GM12864 (cell line): Measurements from ENCODE around the gene RPS8.
"Not testable (repeated sequence)": the region's sequence is repeated elsewhere in the genome, so short reads cannot be mapped to it uniquely, and the experiment has no call there.

ENCODE experiments used
- DNase-seq: peaks from one replicate; pipeline ENCODE4 v3.0.0-alpha.2; 2011; ENCODE audit warnings: low read depth
- H3K4me3 ChIP-seq: 2 replicates; pipeline ENCODE4 v1.5.1; 2011; ENCODE audit warnings: mild to moderate bottlenecking, low read depth, low read length, control low read depth
- TF ChIP-seq, protein P1 (sequence below): IDR thresholded peaks from 2 replicates; pipeline ENCODE4 v1.5.1; 2011; ENCODE audit warnings: low read depth, mild to moderate bottlenecking, moderate library complexity, low read length, control low read depth, inconsistent platforms; ENCODE audit errors: missing control alignments

Gene RPS8

GRCh38 chr1:44787506-44787905 lies 12.2 kb downstream of the RPS8 start:
- no peak for DNase-seq
- TF ChIP-seq, protein P1, sequence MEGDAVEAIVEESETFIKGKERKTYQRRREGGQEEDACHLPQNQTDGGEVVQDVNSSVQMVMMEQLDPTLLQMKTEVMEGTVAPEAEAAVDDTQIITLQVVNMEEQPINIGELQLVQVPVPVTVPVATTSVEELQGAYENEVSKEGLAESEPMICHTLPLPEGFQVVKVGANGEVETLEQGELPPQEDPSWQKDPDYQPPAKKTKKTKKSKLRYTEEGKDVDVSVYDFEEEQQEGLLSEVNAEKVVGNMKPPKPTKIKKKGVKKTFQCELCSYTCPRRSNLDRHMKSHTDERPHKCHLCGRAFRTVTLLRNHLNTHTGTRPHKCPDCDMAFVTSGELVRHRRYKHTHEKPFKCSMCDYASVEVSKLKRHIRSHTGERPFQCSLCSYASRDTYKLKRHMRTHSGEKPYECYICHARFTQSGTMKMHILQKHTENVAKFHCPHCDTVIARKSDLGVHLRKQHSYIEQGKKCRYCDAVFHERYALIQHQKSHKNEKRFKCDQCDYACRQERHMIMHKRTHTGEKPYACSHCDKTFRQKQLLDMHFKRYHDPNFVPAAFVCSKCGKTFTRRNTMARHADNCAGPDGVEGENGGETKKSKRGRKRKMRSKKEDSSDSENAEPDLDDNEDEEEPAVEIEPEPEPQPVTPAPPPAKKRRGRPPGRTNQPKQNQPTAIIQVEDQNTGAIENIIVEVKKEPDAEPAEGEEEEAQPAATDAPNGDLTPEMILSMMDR = no peak
- no peak overlapping the region for H3K4me3 ChIP-seq

DNA sequence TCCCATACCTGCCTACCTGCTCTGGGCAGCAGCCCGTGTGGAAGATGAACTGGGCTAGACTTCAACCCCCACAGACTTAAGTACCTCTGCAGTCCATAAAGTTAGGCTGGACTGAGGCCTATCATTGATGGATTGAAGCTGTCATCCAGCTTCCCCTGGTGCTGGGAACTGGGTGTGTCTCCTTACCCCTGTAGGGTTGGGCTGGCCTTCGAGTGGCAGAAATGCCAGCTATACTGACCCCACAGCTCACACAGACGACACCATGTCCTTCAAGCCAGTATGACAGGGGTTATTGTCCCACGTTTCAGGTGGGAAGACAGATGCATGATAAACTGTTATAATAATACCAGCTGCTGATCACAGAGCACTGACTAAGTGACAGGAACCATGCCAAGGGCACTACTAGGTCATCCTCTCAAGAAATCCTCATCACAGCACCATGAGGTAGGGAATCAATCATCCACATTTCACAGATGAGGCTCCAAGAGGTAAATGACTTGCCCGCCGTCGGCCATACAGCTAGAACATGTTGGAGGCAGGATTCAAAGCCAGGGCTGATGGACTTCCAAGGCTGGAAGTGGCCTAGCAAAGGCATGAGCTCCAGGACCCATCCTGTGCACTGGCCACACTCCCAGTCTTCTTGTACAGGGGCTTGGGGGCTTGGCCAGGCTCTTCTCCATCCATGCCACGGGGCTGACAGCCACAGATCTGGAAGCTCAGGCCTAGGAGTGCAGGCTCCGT lies 12.9 kb downstream of the RPS8 start, which contains the start of gene BEST4:
BEST4 (minus strand) TSS at position 51 of the 741 bp plus-strand sequence. CDS start 465 bp downstream, outside the sequence.
- H3K4me3 ChIP-seq = no peak within 1 kb of the TSS
- TF ChIP-seq, protein P1 = no peak
- DNase-seq = no peak

DNA sequence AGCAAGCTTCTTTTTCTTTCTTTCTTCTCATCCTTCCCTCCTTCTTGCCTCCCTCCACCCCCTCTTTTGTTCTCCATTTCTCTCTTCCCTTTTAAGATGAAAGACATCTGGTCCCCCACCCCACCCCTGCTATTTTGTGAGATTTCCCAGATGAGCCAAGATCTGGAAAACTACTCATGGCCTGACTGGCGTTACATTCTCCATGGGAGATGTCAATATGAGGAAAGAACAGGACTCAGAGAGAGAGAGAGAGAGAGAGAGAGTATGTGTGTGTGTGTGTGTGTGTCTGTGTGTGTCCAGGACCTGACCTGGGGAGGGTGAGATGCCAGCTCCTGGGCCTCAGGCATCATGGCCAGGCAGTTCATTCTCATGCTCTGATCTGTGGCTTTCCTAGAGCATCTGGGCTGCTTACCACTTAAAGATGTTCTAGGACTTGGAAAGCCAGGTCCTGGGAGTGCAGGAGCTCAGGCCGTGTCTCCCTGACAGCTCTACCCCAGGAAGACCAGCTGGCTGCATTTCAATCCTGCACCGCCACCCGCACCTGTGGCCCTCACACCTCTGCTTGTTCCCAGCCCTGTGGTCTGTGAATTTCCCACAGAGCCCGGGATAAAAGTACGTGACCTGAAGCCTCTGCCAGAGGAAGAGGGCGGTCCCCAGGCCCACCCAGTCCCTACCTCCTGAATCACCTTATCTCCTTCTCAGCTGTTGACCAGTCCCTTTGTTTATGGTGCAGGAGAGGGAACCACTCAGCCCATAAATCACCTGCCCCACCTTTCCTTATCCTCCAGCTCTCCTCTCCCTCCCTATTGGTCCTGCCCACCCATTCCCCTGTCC lies 15.8 kb downstream of the RPS8 start:
- DNase-seq = no peak
- TF ChIP-seq, protein P1 = no peak
- H3K4me3 ChIP-seq = no peak overlapping the region

- TF ChIP-seq, protein P1 = no peak
- H3K4me3 ChIP-seq = no peak overlapping the region
- no peak for DNase-seq
Measured at GRCh38 chr1:44792736-44793502, 17.6 kb downstream of the RPS8 start.

GRCh38 chr1:44797886-44798285 lies 22.5 kb downstream of the RPS8 start:
- not testable (repeated sequence) for H3K4me3 ChIP-seq, DNase-seq

GRCh38 chr1:44798481-44799365 lies 23.4 kb downstream of the RPS8 start:
- no peak for DNase-seq
- H3K4me3 ChIP-seq = no peak overlapping the region
- TF ChIP-seq, protein P1 = no peak
